Measurements from ENCODE around the gene STRIP1. TPM values are rescaled to one million over a fixed set of nuclear protein-coding genes. Genes with fewer than 3 reads are reported as not detected.

STRIP1 gene
- total and polyA plus RNA-seq, 2 donors (not counting 1 experiment from before 2014, with no cell fraction given), result 17.2 to 43.8 TPM

- H3K79me2 ChIP-seq (ENCODE audit: control insufficient read depth, insufficient read depth, low read length), result no peaks in the 10 kb centered on the region
- H3K27me3 ChIP-seq (ENCODE audit: control insufficient read depth, insufficient read depth, low read length), result peaks cover 18% of the 10 kb centered on the region
- H2AFZ ChIP-seq (ENCODE audit: low read length), result no peak overlapping the region
- no peak overlapping the region for H3K4me2 ChIP-seq (ENCODE audit: extremely low read depth, insufficient read depth, low read length)
- H3K4me3 ChIP-seq (replicated peaks in 1 of 4; ENCODE audit: control extremely low read depth in 1 of 4, insufficient read depth in 1 of 4, low read depth in 3 of 4, low read length in 4 of 4), result no peak overlapping the region
- no peak for DNase-seq (ENCODE audit: low read depth in 2 of 2)
- H3K4me1 ChIP-seq (ENCODE audit: control insufficient read depth, extremely low read depth, insufficient read depth, low read length), result peaks cover 5% of the 10 kb centered on the region
- no peak overlapping the region for H3K9ac ChIP-seq (ENCODE audit: insufficient read depth, low read length)
- H4K20me1 ChIP-seq (ENCODE audit: control insufficient read depth, extremely low read depth, insufficient read depth, low read length), result no peaks in the 10 kb centered on the region
- H3K36me3 ChIP-seq (ENCODE audit: control insufficient read depth, insufficient read depth, low read length), result no peaks in the 10 kb centered on the region
- no peaks in the 10 kb centered on the region for H3K9me3 ChIP-seq (ENCODE audit: control insufficient read depth, insufficient read depth, low read depth, low read length)
- TF ChIP-seq EZH2 (IDR thresholded peaks at IDR 0.05; ENCODE audit: low read length, missing control alignments) (no peak), CTCF (conservative IDR thresholded peaks at IDR 0.05 in 1 of 2, IDR thresholded peaks at IDR 0.05 in 1 of 2; ENCODE audit: low read depth in 1 of 2, low read length in 2 of 2) (no peak)
- no peak overlapping the region for H3K27ac ChIP-seq (ENCODE audit: insufficient read depth, low read length)
Measured at GRCh38 chr1:110062612-110063011, 28.2 kb downstream of the STRIP1 start.

- no peak overlapping the region for H3K9ac ChIP-seq (ENCODE audit: insufficient read depth, low read length)
- no peaks in the 10 kb centered on the region for H4K20me1 ChIP-seq (ENCODE audit: control insufficient read depth, extremely low read depth, insufficient read depth, low read length)
Measured at GRCh38 chr1:110063781-110064180, 29.4 kb downstream of the STRIP1 start.

GRCh38 chr1:110064576-110065337 is 30.3 kb downstream of the STRIP1 start:
- H3K9ac ChIP-seq (ENCODE audit: insufficient read depth, low read length), result no peak overlapping the region
- no peak for DNase-seq (ENCODE audit: low read depth in 2 of 2)

More at GRCh38 chr1:110063781-110064180, 29.4 kb downstream of the STRIP1 start:
- Histone ChIP-seq H3K36me3 (ENCODE audit: control insufficient read depth, insufficient read depth, low read length) (no peaks in the 10 kb centered on the region), H3K4me2 (ENCODE audit: extremely low read depth, insufficient read depth, low read length) (no peak overlapping the region), H2AFZ (ENCODE audit: low read length) (no peak overlapping the region), H3K27ac (ENCODE audit: insufficient read depth, low read length) (no peak overlapping the region), H3K27me3 (ENCODE audit: control insufficient read depth, insufficient read depth, low read length) (peaks cover 30% of the 10 kb centered on the region), H3K79me2 (ENCODE audit: control insufficient read depth, insufficient read depth, low read length) (no peaks in the 10 kb centered on the region), H3K9me3 (ENCODE audit: control insufficient read depth, insufficient read depth, low read depth, low read length) (no peaks in the 10 kb centered on the region), H3K4me1 (ENCODE audit: control insufficient read depth, extremely low read depth, insufficient read depth, low read length) (no peaks in the 10 kb centered on the region), H3K4me3 (replicated peaks in 1 of 4; ENCODE audit: control extremely low read depth in 1 of 4, insufficient read depth in 1 of 4, low read depth in 3 of 4, low read length in 4 of 4) (no peak overlapping the region)
- no peak for DNase-seq (ENCODE audit: low read depth in 2 of 2)
- TF ChIP-seq CTCF (conservative IDR thresholded peaks at IDR 0.05 in 1 of 2, IDR thresholded peaks at IDR 0.05 in 1 of 2; ENCODE audit: low read depth in 1 of 2, low read length in 2 of 2) (no peak), EZH2 (IDR thresholded peaks at IDR 0.05; ENCODE audit: low read length, missing control alignments) (no peak)

More at GRCh38 chr1:110064576-110065337, 30.3 kb downstream of the STRIP1 start:
- Histone ChIP-seq H3K27me3 (ENCODE audit: control insufficient read depth, insufficient read depth, low read length) (peaks cover 40% of the 10 kb centered on the region), H3K9me3 (ENCODE audit: control insufficient read depth, insufficient read depth, low read depth, low read length) (no peaks in the 10 kb centered on the region), H4K20me1 (ENCODE audit: control insufficient read depth, extremely low read depth, insufficient read depth, low read length) (no peaks in the 10 kb centered on the region), H3K4me3 (replicated peaks in 1 of 4; ENCODE audit: control extremely low read depth in 1 of 4, insufficient read depth in 1 of 4, low read depth in 3 of 4, low read length in 4 of 4) (no peak overlapping the region), H2AFZ (ENCODE audit: low read length) (no peak overlapping the region), H3K4me2 (ENCODE audit: extremely low read depth, insufficient read depth, low read length) (no peak overlapping the region), H3K4me1 (ENCODE audit: control insufficient read depth, extremely low read depth, insufficient read depth, low read length) (no peaks in the 10 kb centered on the region), H3K79me2 (ENCODE audit: control insufficient read depth, insufficient read depth, low read length) (no peaks in the 10 kb centered on the region), H3K27ac (ENCODE audit: insufficient read depth, low read length) (no peak overlapping the region), H3K36me3 (ENCODE audit: control insufficient read depth, insufficient read depth, low read length) (no peaks in the 10 kb centered on the region)
- no peak for TF ChIP-seq CTCF (conservative IDR thresholded peaks at IDR 0.05 in 1 of 2, IDR thresholded peaks at IDR 0.05 in 1 of 2; ENCODE audit: low read depth in 1 of 2, low read length in 2 of 2)
- no peak for TF ChIP-seq EZH2 (IDR thresholded peaks at IDR 0.05; ENCODE audit: low read length, missing control alignments)

All from fibroblast of lung (primary cell).